Measurements from ENCODE around the gene ST6GALNAC2. TPM values are rescaled to one million over a fixed set of nuclear protein-coding genes. Genes with fewer than 3 reads are reported as not detected.

The ST6GALNAC2 gene
- 0.33 and 0.76 TPM in 2 replicates for total RNA-seq

GRCh38 chr17:76585649-76586593, at the start of gene ST6GALNAC2:
TSS of gene ST6GALNAC2 (minus strand) at chr17:76585860. CDS start at chr17:76585808, 52 bp downstream.

GRCh38 chr17:76539631-76540271, 45.9 kb downstream of the ST6GALNAC2 start, which contains the start of gene PRCD:
TSS of gene PRCD (plus strand) at chr17:76540044. CDS start at chr17:76540142, 98 bp downstream.

GRCh38 chr17:76537578-76538280, 47.9 kb downstream of the ST6GALNAC2 start, which contains the start of gene CYGB:
TSS of gene CYGB (minus strand) at chr17:76537709. CDS start at chr17:76537542, 167 bp downstream.

Other genes starting within 250 kb of the ST6GALNAC2 start
- 48.9 TPM in 2 replicates for gene PRPSAP1, start 231.9 kb downstream of the ST6GALNAC2 start, total RNA-seq
- gene SPHK1, start 201.3 kb downstream of the ST6GALNAC2 start, total RNA-seq, result 43.8 and 115 TPM in 2 replicates
- 28.6 and 40.1 TPM in 2 replicates for gene UBE2O, start 132.7 kb downstream of the ST6GALNAC2 start, total RNA-seq
- not detected in 2 replicates for gene AANAT, start 118.3 kb downstream of the ST6GALNAC2 start, total RNA-seq
- gene RHBDF2, start 84.4 kb downstream of the ST6GALNAC2 start, total RNA-seq, result 9.2 and 26.8 TPM in 2 replicates
- 24.4 and 51.4 TPM in 2 replicates for gene CYGB, start 48.2 kb downstream of the ST6GALNAC2 start, total RNA-seq
- gene PRCD, start 45.8 kb downstream of the ST6GALNAC2 start, total RNA-seq, result 4.5 and 5.3 TPM in 2 replicates
- gene ST6GALNAC1, start 57.9 kb upstream of the ST6GALNAC2 start, total RNA-seq, result 0.43 TPM in 1 of 2 replicates, not detected in the other
- gene MXRA7, start 125.1 kb upstream of the ST6GALNAC2 start, total RNA-seq, result 373 and 449 TPM in 2 replicates
- gene JMJD6, start 140.7 kb upstream of the ST6GALNAC2 start, total RNA-seq, result 22.4 and 23.0 TPM in 2 replicates
- 25.8 and 27.1 TPM in 2 replicates for gene METTL23, start 141.0 kb upstream of the ST6GALNAC2 start, total RNA-seq
- gene SRSF2, start 151.5 kb upstream of the ST6GALNAC2 start, total RNA-seq, result 127 and 184 TPM in 2 replicates
- gene MFSD11, start 152.3 kb upstream of the ST6GALNAC2 start, total RNA-seq, result 29.7 and 30.4 TPM in 2 replicates